Activated CD8-positive, alpha-beta memory T cell treated with anti-CD3 and anti-CD28 coated beads for 1 hour (primary cell): ENCODE results near the gene USP17L30.
"Not testable (repeated sequence)": the region's sequence is repeated elsewhere in the genome, so short reads cannot be mapped to it uniquely, and the experiment has no call there.

ENCODE experiments used
- DNase-seq, 2 donors: peaks; one replicate each; pipeline ENCODE4 v3.0.0-alpha.2; 2020; ENCODE audit warnings: low read depth in 1 of 2; ENCODE audit errors: extremely low read depth in 1 of 2

Gene USP17L30, protein sequence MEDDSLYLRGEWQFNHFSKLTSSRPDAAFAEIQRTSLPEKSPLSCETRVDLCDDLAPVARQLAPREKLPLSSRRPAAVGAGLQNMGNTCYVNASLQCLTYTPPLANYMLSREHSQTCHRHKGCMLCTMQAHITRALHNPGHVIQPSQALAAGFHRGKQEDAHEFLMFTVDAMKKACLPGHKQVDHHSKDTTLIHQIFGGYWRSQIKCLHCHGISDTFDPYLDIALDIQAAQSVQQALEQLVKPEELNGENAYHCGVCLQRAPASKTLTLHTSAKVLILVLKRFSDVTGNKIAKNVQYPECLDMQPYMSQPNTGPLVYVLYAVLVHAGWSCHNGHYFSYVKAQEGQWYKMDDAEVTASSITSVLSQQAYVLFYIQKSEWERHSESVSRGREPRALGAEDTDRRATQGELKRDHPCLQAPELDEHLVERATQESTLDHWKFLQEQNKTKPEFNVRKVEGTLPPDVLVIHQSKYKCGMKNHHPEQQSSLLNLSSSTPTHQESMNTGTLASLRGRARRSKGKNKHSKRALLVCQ

GRCh38 chr4:9362829-9363228 is at the start of gene USP17L30:
TSS of gene USP17L30 (plus strand) at chr4:9363129. CDS start at chr4:9363129, 0 bp downstream.
- not testable (repeated sequence) for DNase-seq

DNA sequence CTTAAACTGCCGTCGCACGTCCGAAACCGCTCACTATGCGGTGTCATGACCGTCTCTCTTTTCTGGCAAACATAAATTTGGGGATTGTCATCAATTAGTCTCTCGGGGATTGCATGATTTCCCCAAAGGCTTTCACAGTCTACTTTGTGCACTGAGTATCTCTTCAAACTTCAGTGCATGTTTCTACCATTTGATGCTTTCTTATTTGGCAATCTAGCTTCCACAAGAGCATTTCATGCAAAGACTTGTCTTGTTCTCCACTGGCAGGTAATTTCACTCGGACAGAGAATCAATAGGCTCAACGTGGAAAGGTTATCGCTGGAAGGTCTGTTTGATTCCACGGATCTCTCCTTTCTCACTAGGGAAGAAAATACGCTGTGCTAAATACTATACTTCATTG is 38.7 kb upstream of the USP17L30 start:
- not testable (repeated sequence) for DNase-seq

GRCh38 chr4:9324865-9325264 is 38.1 kb upstream of the USP17L30 start, which contains the start of gene USP17L24:
TSS of gene USP17L24 (plus strand) at chr4:9325165. CDS start at chr4:9325165, 0 bp downstream.
- not testable (repeated sequence) for DNase-seq

- DNase-seq: not testable (repeated sequence)
Observed at GRCh38 chr4:9329611-9330010, 33.3 kb upstream of the USP17L30 start, which contains the start of gene USP17L25. TSS of gene USP17L25 (plus strand) at chr4:9329911. CDS start at chr4:9329911, 0 bp downstream.

- DNase-seq: not testable (repeated sequence)
Observed at GRCh38 chr4:9334358-9334757, 28.6 kb upstream of the USP17L30 start, which contains the start of gene USP17L26. TSS of gene USP17L26 (plus strand) at chr4:9334658. CDS start at chr4:9334658, 0 bp downstream.

DNA sequence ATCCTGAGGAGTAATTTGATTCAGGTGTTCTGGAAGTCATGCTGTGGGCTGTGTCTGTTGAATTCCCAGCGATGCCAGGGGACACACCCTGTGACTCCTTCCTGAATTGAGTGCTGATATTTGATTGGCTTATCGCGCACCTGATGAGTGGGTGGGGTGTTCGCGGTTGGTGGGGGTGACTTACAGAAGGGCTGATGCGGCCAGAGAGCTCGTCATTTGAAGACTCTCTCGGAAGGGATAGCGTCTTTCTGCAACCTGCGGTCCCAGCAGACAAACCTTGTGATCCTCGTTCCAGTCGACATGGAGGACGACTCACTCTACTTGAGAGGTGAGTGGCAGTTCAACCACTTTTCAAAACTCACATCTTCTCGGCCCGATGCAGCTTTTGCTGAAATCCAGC is 23.8 kb upstream of the USP17L30 start, which contains the start of gene USP17L5:
Gene USP17L5, plus strand, starts transcription at position 301 of the 400 bp plus-strand sequence. Its CDS starts 0 bp downstream, at position 301.
- DNase-seq: not testable (repeated sequence)

- not testable (repeated sequence) for DNase-seq
Observed at GRCh38 chr4:9343848-9344247, 19.1 kb upstream of the USP17L30 start, which contains the start of gene USP17L27. TSS of gene USP17L27 (plus strand) at chr4:9344148. CDS start at chr4:9344148, 0 bp downstream.

- not testable (repeated sequence) for DNase-seq
Observed at GRCh38 chr4:9348593-9348992, 14.3 kb upstream of the USP17L30 start, which contains the start of gene USP17L28. TSS of gene USP17L28 (plus strand) at chr4:9348893. CDS start at chr4:9348893, 0 bp downstream.

DNA sequence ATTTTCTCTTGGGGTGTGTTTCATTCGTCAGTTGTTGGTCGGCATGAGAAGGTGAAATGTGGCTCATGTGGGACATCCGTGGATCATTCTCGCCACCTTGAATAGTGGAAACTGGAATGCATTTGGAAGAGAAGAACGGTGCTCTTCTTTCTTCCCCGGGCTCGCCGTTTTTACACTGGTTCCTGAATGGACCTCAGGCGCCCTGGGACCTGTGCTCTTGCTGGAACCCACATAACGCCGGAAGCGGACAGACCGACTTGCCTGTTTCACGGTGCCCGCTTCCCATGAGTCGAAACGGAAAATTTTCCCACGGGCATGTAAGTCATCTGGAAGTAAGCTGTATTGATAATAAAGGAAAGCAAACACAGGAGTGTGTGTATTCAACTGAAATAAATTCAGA is 12.1 kb upstream of the USP17L30 start:
- DNase-seq: not testable (repeated sequence)

GRCh38 chr4:9353338-9353737 is 9.6 kb upstream of the USP17L30 start, which contains the start of gene USP17L29:
TSS of gene USP17L29 (plus strand) at chr4:9353638. CDS start at chr4:9353638, 0 bp downstream.
- DNase-seq: not testable (repeated sequence)

- not testable (repeated sequence) for DNase-seq
Observed at GRCh38 chr4:9379881-9380280, 17.0 kb downstream of the USP17L30 start.

DNA sequence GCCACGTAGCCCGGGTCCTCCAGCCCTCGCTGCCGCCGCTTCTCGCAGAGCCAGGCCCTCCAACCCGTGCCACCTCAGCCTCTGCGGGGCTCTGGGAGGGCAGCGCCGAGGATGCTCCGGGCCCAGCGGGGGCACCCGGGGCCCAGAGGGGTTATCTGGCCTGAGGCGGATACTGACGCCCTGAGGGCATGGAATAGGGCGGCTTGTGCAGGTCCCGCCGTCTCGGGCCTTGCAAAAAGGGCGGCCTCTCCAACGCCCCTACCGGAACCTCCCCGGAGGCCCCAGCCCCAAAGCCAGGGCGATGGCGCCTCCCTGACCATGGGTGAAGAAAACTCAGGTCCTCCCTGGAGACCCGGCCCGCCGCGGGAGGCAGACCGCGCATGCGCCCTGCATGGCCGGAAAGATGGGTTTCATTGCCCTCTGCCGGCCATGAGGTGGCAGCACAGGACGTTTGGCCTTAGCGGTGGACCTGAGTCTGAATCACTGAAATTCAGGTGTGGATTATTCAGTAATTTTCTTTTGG is 18.1 kb downstream of the USP17L30 start:
- peak in 1 of 2 donors; percentile 28 for DNase-seq

DNA sequence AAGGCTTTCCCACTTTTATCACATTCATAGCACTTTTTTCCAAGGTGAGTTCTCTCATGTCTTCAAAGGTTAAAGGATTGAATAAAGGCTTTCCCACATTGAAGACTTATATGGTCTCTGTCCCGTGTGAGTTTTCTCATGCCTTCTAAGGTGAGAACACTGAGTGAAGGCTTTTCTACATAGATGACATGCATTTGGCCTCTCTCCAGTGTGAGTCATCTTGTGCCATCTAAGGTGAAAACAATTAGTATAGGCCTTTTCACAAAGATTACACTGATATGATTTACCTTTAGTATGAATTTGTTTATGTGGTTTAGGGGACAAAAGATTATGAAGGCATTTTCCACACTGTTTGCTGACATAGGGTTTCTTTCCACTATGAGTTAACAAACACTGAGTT is 21.2 kb downstream of the USP17L30 start:
- no peak for DNase-seq

DNA sequence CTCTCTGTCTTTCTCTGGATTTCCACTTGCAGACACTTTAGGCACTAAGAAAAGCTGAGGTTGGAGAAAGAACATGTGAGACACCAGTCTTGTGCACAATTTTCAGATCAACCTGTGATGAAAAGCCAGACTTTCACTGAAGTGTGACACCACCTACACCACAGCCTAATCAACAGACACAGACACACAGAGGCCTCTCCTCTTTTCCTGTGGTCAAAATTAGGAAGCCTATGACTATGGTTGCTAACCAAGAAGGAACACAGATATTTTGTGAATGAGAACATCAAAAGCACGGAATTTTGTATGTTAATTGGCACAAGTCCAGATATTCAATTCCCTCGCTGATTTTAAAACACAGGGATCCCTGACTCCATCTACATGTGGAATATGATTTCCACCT is 26.1 kb downstream of the USP17L30 start:
- DNase-seq: not testable (repeated sequence)

GRCh38 chr4:9405774-9406173 is 42.8 kb downstream of the USP17L30 start:
- DNase-seq: not testable (repeated sequence)

DNA sequence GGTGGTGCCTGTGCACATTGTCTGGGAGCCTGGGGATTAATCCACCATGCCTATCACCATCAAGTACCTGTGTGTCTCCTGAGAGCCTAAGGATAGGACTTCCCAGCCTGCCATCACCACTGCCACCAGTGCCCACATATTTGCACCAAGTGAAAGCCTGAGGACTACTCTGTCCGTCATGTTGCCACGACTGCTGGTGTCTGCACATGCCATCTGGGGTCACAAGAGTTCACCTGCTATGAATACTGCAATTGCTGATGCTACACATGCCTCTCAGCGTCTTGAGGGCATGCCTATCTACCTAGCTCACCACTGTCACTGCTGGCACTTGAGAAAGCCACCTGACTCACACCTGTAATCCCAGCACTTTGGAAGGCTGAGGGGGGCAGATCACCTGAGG is 43.6 kb downstream of the USP17L30 start:
- not testable (repeated sequence) for DNase-seq

DNA sequence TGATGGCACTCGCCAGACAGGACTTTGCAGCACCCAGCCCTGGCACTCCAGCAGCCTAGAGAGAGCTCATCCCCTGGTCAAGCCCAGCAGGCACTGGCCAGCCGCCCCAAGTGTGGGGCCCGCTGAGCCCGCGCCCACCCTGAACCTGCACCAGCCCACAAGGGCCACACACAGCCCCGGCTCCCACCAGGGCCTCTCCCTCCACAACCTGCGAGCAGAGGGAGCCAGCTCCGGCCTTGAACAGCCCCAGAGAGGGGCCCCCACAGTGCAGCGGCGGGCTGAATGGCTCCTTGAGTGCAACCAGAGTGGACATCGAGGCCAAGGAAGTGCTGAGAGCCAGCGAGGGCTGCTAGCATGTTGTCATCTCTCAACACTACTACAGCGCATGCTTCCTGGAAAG is 46.9 kb downstream of the USP17L30 start:
- DNase-seq: no peak
